GM12891 (cell line): ENCODE results near the gene PLS1. TPM values are rescaled to one million over a fixed set of nuclear protein-coding genes. Genes with fewer than 3 reads are reported as not detected.
"Not testable (repeated sequence)": the region's sequence is repeated elsewhere in the genome, so short reads cannot be mapped to it uniquely, and the experiment has no call there.

Source experiments
- DNase-seq: peaks from one replicate; pipeline ENCODE4 v3.0.0; 2011; ENCODE audit warnings: low spot score; ENCODE audit not compliant: insufficient read length
- FAIRE-seq: peaks from 2 replicates; lab custom pipeline; 2011; peaks lifted over from hg19 to GRCh38; lab: Jason Lieb, UNC
- PAX5 ChIP-seq: IDR thresholded peaks from 2 replicates; pipeline ENCODE4 v1.6.1; 2011; ENCODE audit warnings: low read length, moderate library complexity, mild to moderate bottlenecking; ENCODE audit not compliant: insufficient read depth, severe bottlenecking
- POLR2A ChIP-seq: IDR thresholded peaks from 2 replicates; pipeline ENCODE4 v1.6.1; 2011; ENCODE audit warnings: low read depth, low read length, control low read depth
- POLR2AphosphoS5 ChIP-seq: IDR thresholded peaks from 2 replicates; pipeline ENCODE4 v1.6.1; 2011; ENCODE audit warnings: low read depth, low read length, control low read depth
- POU2F2 ChIP-seq: IDR thresholded peaks from 2 replicates; pipeline ENCODE4 v1.6.1; 2011; ENCODE audit warnings: low read depth, mild to moderate bottlenecking, control low read depth, low read length, moderate library complexity
- SPI1 ChIP-seq: IDR thresholded peaks from 2 replicates; pipeline ENCODE4 v1.6.1; 2011; ENCODE audit warnings: low read depth, low read length, control low read depth
- TAF1 ChIP-seq: IDR thresholded peaks from 2 replicates; pipeline ENCODE4 v1.6.1; 2011; ENCODE audit warnings: low read depth, low read length, control low read depth
- polyA plus RNA-seq: library from polyadenylated mRNA; unstranded; fragments of >200 nt; gene quantifications from one replicate; pipeline ENCODE4 v1.2.1, GENCODE V29; 2012; ENCODE audit warnings: low read depth, missing spikeins, inconsistent platforms; ENCODE audit not compliant: missing spikeins

The PLS1 gene
- polyA plus RNA-seq = 0.54 TPM

- FAIRE-seq (peak; percentile 81), DNase-seq (peak; percentile 81)
- TF ChIP-seq TAF1 = no peak
- 0 out of 2 replicates have a peak, but pooled peaks have one; percentile 52 for TF ChIP-seq POU2F2
These were observed at the start of gene PLS1 for GRCh38 chr3:142595951-142596725. Gene PLS1, plus strand, starts transcription at chr3:142596393. Its CDS starts 67,845 bp downstream, at chr3:142664238.

GRCh38 chr3:142549986-142550385 lies 46.2 kb upstream of the PLS1 start:
- DNase-seq (no peak), FAIRE-seq (no peak)
- TF ChIP-seq TAF1 (no peak), POLR2AphosphoS5 (no peak), PAX5 (no peak), POU2F2 (no peak), SPI1 (no peak), POLR2A (no peak)

GRCh38 chr3:142552579-142552978 lies 43.6 kb upstream of the PLS1 start:
- not testable (repeated sequence) for FAIRE-seq, DNase-seq

GRCh38 chr3:142553741-142554140 lies 42.5 kb upstream of the PLS1 start:
- DNase-seq (no peak), FAIRE-seq (no peak)
- TF ChIP-seq PAX5 (no peak), TAF1 (no peak), SPI1 (no peak), POLR2A (no peak), POLR2AphosphoS5 (no peak), POU2F2 (no peak)

GRCh38 chr3:142560118-142560517 lies 36.1 kb upstream of the PLS1 start:
- FAIRE-seq (peak; percentile 38), DNase-seq (no peak)
- no peak for TF ChIP-seq POLR2AphosphoS5
- no peak for TF ChIP-seq TAF1
- TF ChIP-seq POU2F2 = no peak
- no peak for TF ChIP-seq PAX5
- TF ChIP-seq SPI1 = no peak
- TF ChIP-seq POLR2A = no peak

- FAIRE-seq (no peak), DNase-seq (no peak)
- TF ChIP-seq POLR2AphosphoS5 (no peak), TAF1 (no peak), POLR2A (no peak), SPI1 (no peak), POU2F2 (no peak), PAX5 (no peak)
These were observed 32.6 kb upstream of the PLS1 start for GRCh38 chr3:142563496-142563997.

GRCh38 chr3:142566096-142566495 lies 30.1 kb upstream of the PLS1 start:
- DNase-seq (no peak), FAIRE-seq (no peak)
- TF ChIP-seq PAX5 (no peak), POLR2AphosphoS5 (no peak), SPI1 (no peak), POU2F2 (no peak), TAF1 (no peak), POLR2A (no peak)

GRCh38 chr3:142568393-142569017 lies 27.7 kb upstream of the PLS1 start:
- FAIRE-seq (no peak), DNase-seq (no peak)
- TF ChIP-seq TAF1 (no peak), POLR2A (no peak), POLR2AphosphoS5 (no peak), PAX5 (no peak), POU2F2 (no peak), SPI1 (no peak)

- DNase-seq, FAIRE-seq: not testable (repeated sequence)
These were observed 26.8 kb upstream of the PLS1 start for GRCh38 chr3:142569422-142569821.

- DNase-seq, FAIRE-seq: not testable (repeated sequence)
These were observed 22.0 kb upstream of the PLS1 start for GRCh38 chr3:142574223-142574622.
